ENCODE measurements around the gene CHD1L. TPM values are rescaled to one million over a fixed set of nuclear protein-coding genes. Genes with fewer than 3 reads are reported as not detected.

Gene CHD1L
- total and polyA plus RNA-seq, 9 donors, result 8.5 to 30.9 (median 16.8) TPM

GRCh38 chr1:147264158-147264768, 21.8 kb downstream of the CHD1L start:
- Histone ChIP-seq H3K36me3 (no peaks in the 10 kb centered on the region), H3K27me3 (no peaks in the 10 kb centered on the region), H3K4me1 (ENCODE audit: insufficient read depth) (no peaks in the 10 kb centered on the region), H3K4me3 (no peak overlapping the region), H3K27ac (no peak overlapping the region), H3K9me3 (no peaks in the 10 kb centered on the region)
- WGBS, 3 donors, result 66 to 83% (median 78%) methylated on average over 3 of the region's 3 CpGs
- no peak for DNase-seq
- TF ChIP-seq POLR2A (IDR thresholded peaks at IDR 0.05), result no peak
- TF ChIP-seq, protein P1, sequence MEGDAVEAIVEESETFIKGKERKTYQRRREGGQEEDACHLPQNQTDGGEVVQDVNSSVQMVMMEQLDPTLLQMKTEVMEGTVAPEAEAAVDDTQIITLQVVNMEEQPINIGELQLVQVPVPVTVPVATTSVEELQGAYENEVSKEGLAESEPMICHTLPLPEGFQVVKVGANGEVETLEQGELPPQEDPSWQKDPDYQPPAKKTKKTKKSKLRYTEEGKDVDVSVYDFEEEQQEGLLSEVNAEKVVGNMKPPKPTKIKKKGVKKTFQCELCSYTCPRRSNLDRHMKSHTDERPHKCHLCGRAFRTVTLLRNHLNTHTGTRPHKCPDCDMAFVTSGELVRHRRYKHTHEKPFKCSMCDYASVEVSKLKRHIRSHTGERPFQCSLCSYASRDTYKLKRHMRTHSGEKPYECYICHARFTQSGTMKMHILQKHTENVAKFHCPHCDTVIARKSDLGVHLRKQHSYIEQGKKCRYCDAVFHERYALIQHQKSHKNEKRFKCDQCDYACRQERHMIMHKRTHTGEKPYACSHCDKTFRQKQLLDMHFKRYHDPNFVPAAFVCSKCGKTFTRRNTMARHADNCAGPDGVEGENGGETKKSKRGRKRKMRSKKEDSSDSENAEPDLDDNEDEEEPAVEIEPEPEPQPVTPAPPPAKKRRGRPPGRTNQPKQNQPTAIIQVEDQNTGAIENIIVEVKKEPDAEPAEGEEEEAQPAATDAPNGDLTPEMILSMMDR (IDR thresholded peaks at IDR 0.05), result no peak
- no peak for TF ChIP-seq EP300 (IDR thresholded peaks at IDR 0.05)
- intact Hi-C loops (cut with DNase I), result no loop called here

DNA sequence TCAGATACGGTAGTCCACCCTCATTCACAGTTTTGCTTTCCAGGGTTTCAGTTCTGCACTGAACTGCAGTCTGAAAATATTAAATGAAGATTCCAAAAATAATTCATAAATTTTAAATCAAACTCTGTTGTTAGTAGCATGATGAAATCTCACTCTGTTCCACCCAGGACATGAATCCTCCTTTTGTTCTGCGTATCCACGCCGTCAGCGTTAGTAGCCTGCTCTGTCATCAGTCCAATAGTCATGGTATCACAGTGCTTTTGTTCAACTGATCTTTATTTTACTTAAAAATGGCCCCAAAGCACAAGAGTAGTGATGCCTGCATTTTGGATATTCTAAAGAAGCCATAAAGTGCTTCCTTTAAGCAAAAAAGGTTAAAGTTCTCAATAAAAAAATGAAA, 23.9 kb downstream of the CHD1L start:
- Histone ChIP-seq H3K4me1 (ENCODE audit: insufficient read depth) (no peaks in the 10 kb centered on the region), H3K9me3 (no peaks in the 10 kb centered on the region), H3K27me3 (no peaks in the 10 kb centered on the region), H3K4me3 (no peak overlapping the region), H3K27ac (no peak overlapping the region), H3K36me3 (no peaks in the 10 kb centered on the region)
- 94 to 97% (median 97%) methylated on average over 5 of the region's 5 CpGs for WGBS, 3 donors
- intact Hi-C loops (cut with DNase I), result no loop called here
- TF ChIP-seq, protein P1 (IDR thresholded peaks at IDR 0.05), result no peak
- no peak for TF ChIP-seq EP300 (IDR thresholded peaks at IDR 0.05)
- DNase-seq, result no peak

- DNase-seq, result no peak
- no peaks in the 10 kb centered on the region for H3K36me3 ChIP-seq
- 91 to 96% (median 91%) methylated on average over 4 of the region's 4 CpGs for WGBS, 3 donors
- H3K4me1 ChIP-seq (ENCODE audit: insufficient read depth), result no peaks in the 10 kb centered on the region
- no peak overlapping the region for H3K4me3 ChIP-seq
- H3K27ac ChIP-seq, result no peak overlapping the region
- no peaks in the 10 kb centered on the region for H3K27me3 ChIP-seq
- H3K9me3 ChIP-seq, result no peaks in the 10 kb centered on the region
- intact Hi-C loops (cut with DNase I), result no loop called here
- no peak for TF ChIP-seq POLR2A (IDR thresholded peaks at IDR 0.05)
- TF ChIP-seq, protein P1 (IDR thresholded peaks at IDR 0.05), result no peak
- TF ChIP-seq EP300 (IDR thresholded peaks at IDR 0.05), result no peak
These were observed 25.2 kb downstream of the CHD1L start for GRCh38 chr1:147267711-147268110.

- H3K27me3 ChIP-seq, result no peaks in the 10 kb centered on the region
- intact Hi-C loops (cut with DNase I), result loop anchor here in 1 of 4 donors (5.0 to 10.0 kb wide), 2 partner anchors 374 to 622 kb away; no protein-coding TSS in a partner anchor
- H3K4me3 ChIP-seq, result no peak overlapping the region
- DNase-seq, result no peak
- no peaks in the 10 kb centered on the region for H3K9me3 ChIP-seq
- H3K4me1 ChIP-seq (ENCODE audit: insufficient read depth), result no peaks in the 10 kb centered on the region
- no peaks in the 10 kb centered on the region for H3K36me3 ChIP-seq
- TF ChIP-seq, protein P1 (IDR thresholded peaks at IDR 0.05), result no peak
- no peak for TF ChIP-seq EP300 (IDR thresholded peaks at IDR 0.05)
- no peak for TF ChIP-seq POLR2A (IDR thresholded peaks at IDR 0.05)
- H3K27ac ChIP-seq, result no peak overlapping the region
- 36 to 50% (median 39%) methylated on average over 2 of the region's 2 CpGs for WGBS, 3 donors
These were observed 28.2 kb downstream of the CHD1L start for GRCh38 chr1:147270721-147271120.

All from ovary (tissue), 9 donors.